HG03139 (cell line): ENCODE results near the gene IGFBP1.

ENCODE experiments used
- ATAC-seq: cut with Tn5 transposase; IDR thresholded peaks from one replicate; pipeline ENCODE4 v1.9.1; 2021; ENCODE audit not compliant: unreplicated experiment

The IGFBP1 gene

GRCh38 chr7:45880433-45880860 lies 7.8 kb upstream of the IGFBP1 start:
- no peak for ATAC-seq

GRCh38 chr7:45881280-45881758 lies 7.0 kb upstream of the IGFBP1 start:
- ATAC-seq: no peak

- no peak for ATAC-seq
Observed at GRCh38 chr7:45881759-45882464, 6.4 kb upstream of the IGFBP1 start.

GRCh38 chr7:45882465-45882810 lies 5.8 kb upstream of the IGFBP1 start:
- no peak for ATAC-seq

GRCh38 chr7:45884136-45884535 lies 4.2 kb upstream of the IGFBP1 start:
- no peak for ATAC-seq

GRCh38 chr7:45885264-45885882 lies 2.9 kb upstream of the IGFBP1 start:
- no peak for ATAC-seq

- ATAC-seq: no peak
Observed at GRCh38 chr7:45886931-45887667, 1.2 kb upstream of the IGFBP1 start.

- no peak for ATAC-seq
Observed at GRCh38 chr7:45888993-45889366, 692 bp downstream of the IGFBP1 start.

GRCh38 chr7:45889367-45890067 lies 1.2 kb downstream of the IGFBP1 start:
- no peak for ATAC-seq

GRCh38 chr7:45890125-45890901 lies 2.0 kb downstream of the IGFBP1 start:
- ATAC-seq: no peak

GRCh38 chr7:45890902-45891461 lies 2.7 kb downstream of the IGFBP1 start:
- no peak for ATAC-seq

- ATAC-seq: no peak
Observed at GRCh38 chr7:45891462-45892402, 3.4 kb downstream of the IGFBP1 start.

- ATAC-seq: no peak
Observed at GRCh38 chr7:45892407-45893035, 4.2 kb downstream of the IGFBP1 start.

GRCh38 chr7:45893374-45893995 lies 5.2 kb downstream of the IGFBP1 start:
- no peak for ATAC-seq

- no peak for ATAC-seq
Observed at GRCh38 chr7:45893996-45894664, 5.8 kb downstream of the IGFBP1 start.

- no peak for ATAC-seq
Observed at GRCh38 chr7:45894665-45895062, 6.4 kb downstream of the IGFBP1 start.

- no peak for ATAC-seq
Observed at GRCh38 chr7:45897042-45897690, 8.9 kb downstream of the IGFBP1 start.
